Keratinocyte (primary cell): Measurements from ENCODE around the gene RRAS.

ENCODE experiments used
- CTCF ChIP-seq, 3 experiments: IDR thresholded peaks in 1 of 3; conservative IDR thresholded peaks in 1 of 3; optimal IDR thresholded peaks in 1 of 3; 2 replicates in 2 of 3; 3 replicates in 1 of 3; pipeline versions ENCODE3 to v1.5.1; 2011; ENCODE audit warnings: low read length in 3 of 3, mild to moderate bottlenecking in 3 of 3, moderate library complexity in 2 of 3, control low read depth in 1 of 3, inconsistent platforms in 1 of 3; ENCODE audit not compliant: insufficient read depth in 2 of 3; ENCODE audit errors: extremely low read depth in 1 of 3
- EZH2 ChIP-seq: IDR thresholded peaks from one replicate; pipeline ENCODE4 v1.6.1; 2012; ENCODE audit warnings: inconsistent platforms, mild to moderate bottlenecking, low read length, moderate library complexity

GRCh38 chr19:49657493-49658138 is 17.7 kb upstream of the RRAS start:
- no peak for TF ChIP-seq CTCF (optimal IDR thresholded peaks at IDR 0.05 in 1 of 3, IDR thresholded peaks at IDR 0.05 in 1 of 3, conservative IDR thresholded peaks at IDR 0.05 in 1 of 3; ENCODE audit: extremely low read depth in 1 of 3, insufficient read depth in 2 of 3, low read length in 3 of 3)
- TF ChIP-seq EZH2, result no peak
